RWPE1 (cell line): Measurements from ENCODE around the gene RUSC1.

ENCODE experiments used
- CTCF ChIA-PET: fragments of 350-600 bp; sonication (Branson Sonifier 250); formaldehyde crosslinking; extraction: SDS; loops from one replicate; lab custom pipeline; 2021; lab: Yijun Ruan, JAX
- POLR2A ChIA-PET: fragments of 400-600 bp; formaldehyde crosslinking; extraction: SDS; loops from one replicate; lab custom pipeline; 2020; ENCODE audit warnings: antibody characterized with exemption; ENCODE audit not compliant: low non-redundant PET; lab: Yijun Ruan, JAX
- DNase-seq: peaks from one replicate; pipeline ENCODE4 v3.0.0; 2012; ENCODE audit warnings: low spot score
- H3K27ac ChIP-seq: fragments of 450-650 bp; 2 replicates; pipeline ENCODE4 v1.5.1; 2017
- TF ChIP-seq, protein P1 (sequence below): fragments of 450-650 bp; conservative IDR thresholded peaks from 2 replicates; pipeline ENCODE4 v1.5.1; 2017; ENCODE audit warnings: low read depth, mild to moderate bottlenecking

Gene RUSC1

DNA sequence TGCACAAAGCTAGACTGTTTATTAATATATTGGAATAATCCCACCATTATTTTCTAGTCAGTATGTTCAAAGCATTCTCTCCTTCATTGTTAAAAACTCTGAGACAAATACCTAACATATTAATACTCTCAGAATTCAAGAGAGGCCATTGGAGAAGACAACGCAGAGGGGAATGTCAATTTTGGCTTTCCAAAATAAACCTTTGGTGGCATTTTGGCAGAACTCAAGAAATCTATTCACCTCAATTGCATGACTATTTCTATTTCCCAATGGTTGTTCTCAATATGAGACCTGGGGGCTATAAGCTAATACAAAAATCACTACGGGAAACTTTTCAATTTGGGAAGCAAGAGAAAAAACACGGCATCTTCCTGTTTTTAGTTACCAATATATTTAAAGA lies 58.5 kb downstream of the RUSC1 start:
- POLR2A ChIA-PET: no interaction called here
- H3K27ac ChIP-seq: no peak overlapping the region
- CTCF ChIA-PET: interaction anchor here (0.8 kb wide), 1 partner anchor 15 kb away, joined by 3 read pairs; no protein-coding TSS in a partner anchor
- TF ChIP-seq, protein P1, sequence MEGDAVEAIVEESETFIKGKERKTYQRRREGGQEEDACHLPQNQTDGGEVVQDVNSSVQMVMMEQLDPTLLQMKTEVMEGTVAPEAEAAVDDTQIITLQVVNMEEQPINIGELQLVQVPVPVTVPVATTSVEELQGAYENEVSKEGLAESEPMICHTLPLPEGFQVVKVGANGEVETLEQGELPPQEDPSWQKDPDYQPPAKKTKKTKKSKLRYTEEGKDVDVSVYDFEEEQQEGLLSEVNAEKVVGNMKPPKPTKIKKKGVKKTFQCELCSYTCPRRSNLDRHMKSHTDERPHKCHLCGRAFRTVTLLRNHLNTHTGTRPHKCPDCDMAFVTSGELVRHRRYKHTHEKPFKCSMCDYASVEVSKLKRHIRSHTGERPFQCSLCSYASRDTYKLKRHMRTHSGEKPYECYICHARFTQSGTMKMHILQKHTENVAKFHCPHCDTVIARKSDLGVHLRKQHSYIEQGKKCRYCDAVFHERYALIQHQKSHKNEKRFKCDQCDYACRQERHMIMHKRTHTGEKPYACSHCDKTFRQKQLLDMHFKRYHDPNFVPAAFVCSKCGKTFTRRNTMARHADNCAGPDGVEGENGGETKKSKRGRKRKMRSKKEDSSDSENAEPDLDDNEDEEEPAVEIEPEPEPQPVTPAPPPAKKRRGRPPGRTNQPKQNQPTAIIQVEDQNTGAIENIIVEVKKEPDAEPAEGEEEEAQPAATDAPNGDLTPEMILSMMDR: no peak
- DNase-seq: no peak

DNA sequence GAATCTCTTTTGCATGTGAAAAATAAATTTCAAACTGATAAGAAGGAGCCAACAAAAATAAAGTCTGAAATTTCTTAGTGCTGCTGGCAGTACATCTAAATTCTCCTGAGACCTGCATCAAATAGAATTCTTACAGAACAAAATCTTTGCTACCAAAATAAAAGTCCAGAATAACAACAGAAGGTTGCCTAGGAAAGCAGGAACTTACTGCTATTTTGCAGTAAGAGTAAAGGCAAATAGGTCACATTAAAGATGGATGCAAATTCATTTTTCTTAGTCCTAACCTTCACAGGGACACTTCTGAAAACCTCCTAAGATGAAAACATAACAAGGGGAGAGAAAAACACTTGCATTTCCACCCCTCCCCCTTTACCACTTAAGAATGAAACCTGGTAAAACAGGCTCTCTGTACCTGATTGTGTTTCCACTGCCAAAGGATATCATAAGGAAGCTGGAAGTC lies 59.0 kb downstream of the RUSC1 start:
- ChIA-PET POLR2A (no interaction called here), CTCF (interaction anchor here (0.6 to 0.8 kb wide), 4 partner anchors 14 to 146 kb away, joined by 3 to 4 read pairs (median 3); no protein-coding TSS in a partner anchor)
- TF ChIP-seq, protein P1: no peak
- H3K27ac ChIP-seq: no peak overlapping the region
- DNase-seq: no peak
